Muscle of leg (tissue), 11 donors: Measurements from ENCODE around the gene TBC1D5. TPM values are rescaled to one million over a fixed set of nuclear protein-coding genes. Genes with fewer than 3 reads are reported as not detected.

Source experiments
- DNase-seq: peaks from one replicate; pipeline ENCODE4 v3.0.0; 2013
- H3K27ac ChIP-seq: one replicate; pipeline ENCODE4 v1.5.1; 2013; ENCODE audit warnings: mild to moderate bottlenecking, low read length, control low read depth
- H3K27me3 ChIP-seq: one replicate; pipeline ENCODE4 v1.6.1; 2013; ENCODE audit warnings: low read length; ENCODE audit not compliant: control insufficient read depth, insufficient read depth
- H3K36me3 ChIP-seq: one replicate; pipeline ENCODE4 v1.6.1; 2013; ENCODE audit warnings: low read length; ENCODE audit not compliant: control insufficient read depth, insufficient read depth
- H3K4me1 ChIP-seq: one replicate; pipeline ENCODE4 v1.6.1; 2013; ENCODE audit warnings: low read length; ENCODE audit not compliant: control insufficient read depth, insufficient read depth
- H3K4me3 ChIP-seq: one replicate; pipeline ENCODE4 v1.5.1; 2013; ENCODE audit warnings: low read length, control low read depth
- H3K9me3 ChIP-seq: replicated peaks from 2 replicates; pipeline ENCODE4 v1.6.1; 2013; ENCODE audit warnings: low read depth, low read length; ENCODE audit not compliant: control insufficient read depth
- WGBS: methylation state at CpG from one replicate; pipeline ENCODE4 v1.1.5; 2013; ENCODE audit warnings: missing lambda C conversion rate; ENCODE audit not compliant: insufficient coverage; 5-methylcytosine and 5-hydroxymethylcytosine counted together
- polyA plus RNA-seq, 8 donors: library from polyadenylated mRNA; unstranded; fragments of 120-200 nt; gene quantifications; one replicate each; pipeline versions ENCODE4 v1.2.1 to v1.2.3, GENCODE V29; 2013; ENCODE audit warnings: inconsistent platforms in 1 of 8, low replicate concordance in 1 of 8; ENCODE audit not compliant: insufficient read length in 8 of 8, insufficient read depth in 1 of 8
- total RNA-seq: library from RNA; stranded (reverse); fragments of 120-200 nt; gene quantifications from one replicate; pipeline ENCODE4 v1.2.4, GENCODE V29; 2013

TBC1D5 gene
- total and polyA plus RNA-seq, 9 donors: 19.0 to 58.7 (median 32.6) TPM

DNA sequence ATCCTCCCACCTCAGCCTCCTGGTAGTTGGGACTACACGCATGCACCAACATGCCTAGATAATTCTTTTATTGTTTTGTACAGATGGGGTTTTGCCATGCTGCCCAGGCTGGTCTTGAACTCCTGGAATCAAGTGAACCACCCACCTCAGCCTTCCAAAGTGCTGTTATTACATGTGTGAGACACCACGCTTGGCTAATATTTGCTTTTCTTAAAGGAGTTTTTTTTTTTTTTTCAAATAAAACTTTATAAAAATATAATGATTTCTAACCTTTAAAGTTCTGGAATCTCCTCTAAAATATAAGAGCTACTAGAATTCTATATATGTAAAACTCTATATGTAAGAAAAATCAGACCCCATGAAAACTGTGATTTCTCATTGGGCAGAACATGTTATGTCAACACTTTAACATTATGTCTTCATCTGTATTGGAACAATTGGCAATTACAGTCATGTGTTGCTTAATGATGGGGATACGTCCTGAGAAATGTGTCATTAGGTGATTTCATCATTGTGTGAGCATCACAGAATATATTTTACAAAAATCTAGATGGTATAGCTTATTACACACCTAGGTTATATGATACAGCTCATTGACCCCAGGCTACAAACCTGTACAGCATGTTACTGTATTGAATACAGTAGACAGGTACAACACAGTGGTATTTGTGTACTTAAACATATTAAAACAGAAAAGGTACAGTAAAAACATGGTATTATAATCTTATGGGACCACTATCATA, 480.6 kb downstream of the TBC1D5 start:
- H3K36me3 ChIP-seq: no peaks in the 10 kb centered on the region
- WGBS: no CpG with 5 or more reads among the region's 3 CpGs
- DNase-seq: no peak

GRCh38 chr3:17260257-17260656, 482.2 kb downstream of the TBC1D5 start:
- Histone ChIP-seq H3K27ac (no peak overlapping the region), H3K36me3 (no peaks in the 10 kb centered on the region), H3K9me3 (no peaks in the 10 kb centered on the region), H3K27me3 (no peaks in the 10 kb centered on the region), H3K4me1 (no peaks in the 10 kb centered on the region), H3K4me3 (no peak overlapping the region)
- no peak for DNase-seq

More for the DNA sequence above, 480.6 kb downstream of the TBC1D5 start:
- no peak overlapping the region for H3K27ac ChIP-seq
- no peaks in the 10 kb centered on the region for H3K9me3 ChIP-seq
- H3K27me3 ChIP-seq: no peaks in the 10 kb centered on the region
- H3K4me1 ChIP-seq: no peaks in the 10 kb centered on the region
- H3K4me3 ChIP-seq: no peak overlapping the region

DNA sequence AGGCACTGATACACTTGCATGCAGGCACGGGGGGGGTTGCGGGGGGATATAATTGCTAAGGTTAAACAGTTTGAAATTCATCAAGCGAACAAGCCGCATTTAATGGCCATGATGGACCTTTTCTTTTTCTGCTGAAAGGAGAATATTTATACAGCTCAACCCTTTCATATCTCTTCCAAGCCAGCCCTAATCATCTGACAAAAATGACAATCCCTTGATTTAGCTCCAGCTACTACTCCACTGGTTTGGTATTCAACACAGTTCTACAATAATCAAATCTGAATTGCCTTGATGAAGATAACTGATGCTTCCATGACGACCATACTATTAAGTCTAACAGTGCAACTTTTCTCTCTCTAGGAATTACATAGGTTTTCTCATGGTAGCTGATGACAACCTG, 482.7 kb downstream of the TBC1D5 start:
- no peaks in the 10 kb centered on the region for H3K9me3 ChIP-seq
- DNase-seq: no peak
- no CpG with 5 or more reads among the region's 5 CpGs for WGBS
- H3K4me3 ChIP-seq: no peak overlapping the region
- no peaks in the 10 kb centered on the region for H3K36me3 ChIP-seq
- H3K4me1 ChIP-seq: no peaks in the 10 kb centered on the region
- no peak overlapping the region for H3K27ac ChIP-seq
- H3K27me3 ChIP-seq: no peaks in the 10 kb centered on the region

- WGBS: no CpG with 5 or more reads among the region's 3 CpGs
- Histone ChIP-seq H3K27me3 (no peaks in the 10 kb centered on the region), H3K27ac (no peak overlapping the region), H3K9me3 (no peaks in the 10 kb centered on the region), H3K4me3 (no peak overlapping the region), H3K36me3 (no peaks in the 10 kb centered on the region), H3K4me1 (no peaks in the 10 kb centered on the region)
- peak; percentile 54 for DNase-seq
Observed at GRCh38 chr3:17258823-17259436, 483.5 kb downstream of the TBC1D5 start.

- Histone ChIP-seq H3K27ac (no peak overlapping the region), H3K9me3 (no peaks in the 10 kb centered on the region), H3K4me3 (no peak overlapping the region), H3K27me3 (no peaks in the 10 kb centered on the region), H3K36me3 (no peaks in the 10 kb centered on the region), H3K4me1 (no peaks in the 10 kb centered on the region)
- no peak for DNase-seq
Observed at GRCh38 chr3:17257269-17257668, 485.2 kb downstream of the TBC1D5 start.

DNA sequence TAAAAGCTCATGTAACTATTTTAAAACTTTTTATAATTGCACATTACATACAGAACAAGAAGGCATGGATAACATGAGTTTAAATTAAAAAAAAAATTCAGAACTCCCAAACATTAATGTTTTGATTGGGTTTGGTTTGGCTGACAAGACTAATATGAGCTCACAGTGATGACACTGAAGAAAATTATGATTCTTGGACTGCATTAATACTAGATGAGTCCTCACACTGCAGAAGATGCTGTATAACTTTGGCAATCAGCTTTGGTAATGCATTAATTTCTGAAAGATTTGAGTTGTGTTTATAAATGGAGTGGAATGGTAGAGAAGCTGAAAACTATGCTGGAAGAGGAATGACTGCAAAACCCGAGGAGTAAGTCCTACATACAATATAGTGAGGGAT, 498.8 kb downstream of the TBC1D5 start:
- no CpG with 5 or more reads among the region's 1 CpG for WGBS
- H3K27ac ChIP-seq: no peak overlapping the region
- no peaks in the 10 kb centered on the region for H3K4me1 ChIP-seq
- H3K4me3 ChIP-seq: no peak overlapping the region
- peaks cover 2% of the 10 kb centered on the region for H3K9me3 ChIP-seq
- H3K27me3 ChIP-seq: no peaks in the 10 kb centered on the region
- DNase-seq: no peak
- H3K36me3 ChIP-seq: no peaks in the 10 kb centered on the region

GRCh38 chr3:17239417-17239816, 503.0 kb downstream of the TBC1D5 start:
- Histone ChIP-seq H3K4me1 (no peaks in the 10 kb centered on the region), H3K27ac (no peak overlapping the region), H3K4me3 (no peak overlapping the region), H3K36me3 (peaks cover 4% of the 10 kb centered on the region), H3K9me3 (no peaks in the 10 kb centered on the region), H3K27me3 (no peaks in the 10 kb centered on the region)
- DNase-seq: no peak

- Histone ChIP-seq H3K9me3 (no peaks in the 10 kb centered on the region), H3K27me3 (no peaks in the 10 kb centered on the region), H3K27ac (no peak overlapping the region), H3K4me3 (no peak overlapping the region), H3K36me3 (peaks cover 4% of the 10 kb centered on the region), H3K4me1 (no peaks in the 10 kb centered on the region)
- no peak for DNase-seq
Observed at GRCh38 chr3:17238023-17238422, 504.4 kb downstream of the TBC1D5 start.

DNA sequence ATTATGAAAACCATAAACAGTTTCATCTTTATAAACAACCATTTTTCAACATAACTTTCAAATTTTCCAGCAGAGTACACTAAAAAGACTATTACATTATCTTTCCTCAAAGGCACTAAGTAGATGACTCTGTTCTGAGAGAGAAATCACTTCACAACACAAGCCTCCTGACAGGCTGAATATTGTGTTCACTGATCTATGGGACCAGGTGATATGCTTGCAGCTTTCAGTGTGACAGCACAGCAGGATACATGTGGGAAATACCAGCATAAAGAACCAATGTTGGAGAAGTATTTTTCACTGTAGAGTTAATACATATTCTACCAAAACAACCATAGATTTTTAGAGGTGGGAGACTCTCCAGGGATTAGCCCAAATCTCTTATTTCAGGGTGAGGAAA, 507.1 kb downstream of the TBC1D5 start:
- Histone ChIP-seq H3K27ac (no peak overlapping the region), H3K4me1 (no peaks in the 10 kb centered on the region), H3K4me3 (no peak overlapping the region), H3K9me3 (no peaks in the 10 kb centered on the region), H3K36me3 (peaks cover 4% of the 10 kb centered on the region), H3K27me3 (no peaks in the 10 kb centered on the region)
- no peak for DNase-seq

DNA sequence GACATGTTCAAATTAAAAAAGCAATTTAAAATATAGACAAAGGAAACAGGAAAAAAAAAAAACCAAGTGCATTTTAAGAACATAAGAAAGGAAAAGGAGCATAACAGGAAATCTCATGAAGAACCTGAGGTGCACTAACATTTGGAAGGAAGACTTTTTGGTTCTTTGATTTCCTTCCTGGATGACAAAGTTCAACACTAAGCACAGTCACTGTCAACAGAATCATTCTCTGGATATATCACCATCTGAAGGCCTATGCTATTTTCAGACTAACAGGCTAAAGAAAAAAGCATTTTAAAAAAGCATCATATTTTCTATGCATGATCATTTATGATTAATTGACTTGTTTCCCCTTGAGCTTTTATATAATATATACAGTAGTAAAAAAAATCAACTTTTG, 508.0 kb downstream of the TBC1D5 start:
- H3K27me3 ChIP-seq: no peaks in the 10 kb centered on the region
- DNase-seq: no peak
- peaks cover 4% of the 10 kb centered on the region for H3K36me3 ChIP-seq
- no peak overlapping the region for H3K4me3 ChIP-seq
- H3K9me3 ChIP-seq: no peaks in the 10 kb centered on the region
- H3K27ac ChIP-seq: no peak overlapping the region
- no peaks in the 10 kb centered on the region for H3K4me1 ChIP-seq

DNA sequence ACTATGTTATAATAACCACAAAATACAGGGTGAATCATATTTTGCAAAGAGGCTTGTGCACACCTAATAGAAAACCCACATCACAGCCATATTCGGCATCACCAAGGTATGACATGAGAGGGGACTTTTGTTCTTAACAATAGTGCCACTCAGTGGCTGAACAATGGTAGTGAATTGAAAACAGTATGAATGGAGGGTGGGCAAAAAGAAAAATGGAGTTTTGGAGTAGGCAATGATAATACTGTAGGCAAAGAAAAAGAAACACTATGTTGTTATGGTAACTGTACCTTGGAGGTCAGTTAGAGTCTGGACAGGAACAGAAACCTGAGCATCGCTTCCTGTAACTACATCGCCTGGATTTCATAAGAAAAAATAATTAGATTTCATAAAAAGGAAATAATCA, 509.0 kb downstream of the TBC1D5 start:
- H3K27ac ChIP-seq: no peak overlapping the region
- H3K27me3 ChIP-seq: no peaks in the 10 kb centered on the region
- no peak overlapping the region for H3K4me3 ChIP-seq
- H3K9me3 ChIP-seq: no peaks in the 10 kb centered on the region
- no peaks in the 10 kb centered on the region for H3K4me1 ChIP-seq
- DNase-seq: peak; percentile 54
- no CpG with 5 or more reads among the region's 3 CpGs for WGBS
- H3K36me3 ChIP-seq: peaks cover 4% of the 10 kb centered on the region
